IMR-90 (cell line): ENCODE data around the gene SETD2. TPM values are rescaled to one million over a fixed set of nuclear protein-coding genes. Genes with fewer than 3 reads are reported as not detected.

ENCODE experiments used
- ATAC-seq: fragments of 200-7000 bp; cut with Tn5 transposase; 2 replicates; pipeline ENCODE4 v1.9.1; 2020; ENCODE audit warnings: low read depth, mild to moderate bottlenecking, moderate library complexity
- BruUV-seq: library from RNA; stranded (reverse); fragments of 400-500 nt; replicated peaks from 2 replicates; lab custom pipeline; 2021; lab: Mats Ljungman, UMichigan
- CTCF ChIA-PET: fragments of 300-600 bp; formaldehyde crosslinking; extraction: SDS; loops from one replicate; lab custom pipeline; 2021; ENCODE audit warnings: antibody characterized with exemption; lab: Yijun Ruan, JAX
- POLR2A ChIA-PET: fragments of 300-600 bp; sonication (Branson Sonifier 250); formaldehyde crosslinking; loops from one replicate; lab custom pipeline; 2022; ENCODE audit warnings: antibody characterized with exemption; ENCODE audit not compliant: unreplicated experiment; lab: Charles Lee
- DNase-seq: peaks from one replicate; pipeline ENCODE4 v3.0.0; 2013
- H2AFZ ChIP-seq: replicated peaks from 2 replicates; pipeline ENCODE3; 2013; ENCODE audit warnings: low read length, mild to moderate bottlenecking; ENCODE audit not compliant: poor library complexity
- H2AK5ac ChIP-seq: 2 replicates; pipeline ENCODE4 v1.6.1; 2013; ENCODE audit warnings: low read depth, low read length, inconsistent platforms
- H2AK9ac ChIP-seq: replicated peaks from 2 replicates; pipeline ENCODE3; 2013; ENCODE audit warnings: mild to moderate bottlenecking, low read depth, low read length, moderate library complexity; ENCODE audit not compliant: poor library complexity
- H2BK120ac ChIP-seq: 2 replicates; pipeline ENCODE4 v1.6.1; 2013; ENCODE audit warnings: low read depth, low read length, inconsistent platforms
- H2BK15ac ChIP-seq: 3 replicates; pipeline ENCODE4 v1.6.1; 2013; ENCODE audit warnings: low read depth, low read length, inconsistent platforms
- H2BK20ac ChIP-seq: 2 replicates; pipeline ENCODE4 v1.6.1; 2013; ENCODE audit warnings: low read depth, mild to moderate bottlenecking, inconsistent platforms, low read length, moderate library complexity
- H2BK5ac ChIP-seq: 2 replicates; pipeline ENCODE4 v1.6.1; 2013; ENCODE audit warnings: mild to moderate bottlenecking, low read depth, low read length, inconsistent platforms; ENCODE audit not compliant: poor library complexity, severe bottlenecking
- H3K14ac ChIP-seq: replicated peaks from 2 replicates; pipeline ENCODE4 v1.6.1; 2013; ENCODE audit warnings: low read depth, low read length, inconsistent platforms
- H3K18ac ChIP-seq: 2 replicates; pipeline ENCODE4 v1.6.1; 2013; ENCODE audit warnings: low read depth, low read length, control low read depth
- H3K23ac ChIP-seq: 2 replicates; pipeline ENCODE4 v1.6.1; 2013; ENCODE audit warnings: low read depth, low read length, inconsistent platforms
- H3K27ac ChIP-seq: 2 replicates; pipeline ENCODE4 v1.5.1; 2013; ENCODE audit warnings: mild to moderate bottlenecking, control low read depth, low read length; ENCODE audit not compliant: insufficient read depth
- H3K27me3 ChIP-seq: 2 replicates; pipeline ENCODE4 v1.6.1; 2013; ENCODE audit warnings: low read length; ENCODE audit not compliant: control insufficient read depth, insufficient read depth
- H3K36me3 ChIP-seq: 2 replicates; pipeline ENCODE4 v1.6.1; 2013; ENCODE audit warnings: low read length, mixed read lengths; ENCODE audit not compliant: control insufficient read depth, insufficient read depth
- H3K4ac ChIP-seq: 2 replicates; pipeline ENCODE4 v1.6.1; 2013; ENCODE audit warnings: low read depth, low read length, inconsistent platforms
- H3K4me1 ChIP-seq: 2 replicates; pipeline ENCODE4 v1.6.1; 2013; ENCODE audit warnings: low read length, mixed read lengths; ENCODE audit not compliant: control insufficient read depth, insufficient read depth
- H3K4me2 ChIP-seq: 2 replicates; pipeline ENCODE4 v1.6.1; 2013; ENCODE audit warnings: low read depth, mild to moderate bottlenecking, control low read depth, low read length, moderate library complexity
- H3K4me3 ChIP-seq: 2 replicates; pipeline ENCODE4 v1.5.1; 2013; ENCODE audit warnings: low read depth, mild to moderate bottlenecking, control low read depth, low read length, moderate library complexity; ENCODE audit not compliant: insufficient read depth
- H3K56ac ChIP-seq: 2 replicates; pipeline ENCODE4 v1.6.1; 2013; ENCODE audit warnings: low read length, inconsistent platforms; ENCODE audit not compliant: insufficient read depth; ENCODE audit errors: extremely low read depth
- H3K79me1 ChIP-seq, 2 experiments: 2 replicates each; pipeline ENCODE4 v1.6.1; 2013; ENCODE audit warnings: low read length in 2 of 2, inconsistent platforms in 1 of 2, low read depth in 1 of 2
- H3K9ac ChIP-seq: 2 replicates; pipeline ENCODE4 v1.6.1; 2013; ENCODE audit warnings: low read depth, low read length, control low read depth
- H3K9me1 ChIP-seq: 2 replicates; pipeline ENCODE4 v1.6.1; 2013; ENCODE audit warnings: low read length, inconsistent platforms; ENCODE audit not compliant: insufficient read depth
- H3K9me3 ChIP-seq: 2 replicates; pipeline ENCODE4 v1.6.1; 2013; ENCODE audit warnings: low read length; ENCODE audit not compliant: control insufficient read depth, insufficient read depth
- H4K20me1 ChIP-seq: 2 replicates; pipeline ENCODE4 v1.6.1; 2013; ENCODE audit warnings: low read length, inconsistent platforms; ENCODE audit not compliant: insufficient read depth
- H4K5ac ChIP-seq: 2 replicates; pipeline ENCODE4 v1.6.1; 2013; ENCODE audit warnings: mild to moderate bottlenecking, low read depth, low read length, control low read depth
- H4K8ac ChIP-seq, 2 experiments: 2 replicates each; pipeline ENCODE4 v1.6.1; 2013; ENCODE audit warnings: low read depth in 2 of 2, low read length in 2 of 2, control low read depth in 1 of 2, inconsistent platforms in 1 of 2
- H4K91ac ChIP-seq: 2 replicates; pipeline ENCODE4 v1.6.1; 2013; ENCODE audit warnings: low read depth, low read length, inconsistent platforms; ENCODE audit not compliant: insufficient read depth
- CEBPB ChIP-seq: IDR thresholded peaks from 2 replicates; pipeline ENCODE4 v1.6.1; 2012; ENCODE audit warnings: low read depth, low read length, improper control_type of control experiment
- RAD21 ChIP-seq: IDR thresholded peaks from 2 replicates; pipeline ENCODE4 v1.6.1; 2012; ENCODE audit warnings: low read length, improper control_type of control experiment
- SMC3 ChIP-seq: fragments of 150-350 bp; IDR thresholded peaks from 2 replicates; pipeline ENCODE4 v1.6.1; 2016; ENCODE audit warnings: low read depth, mild to moderate bottlenecking, antibody characterized with exemption, low read length, moderate library complexity
- WGBS, 2 experiments: methylation state at CpG; one replicate each; pipeline versions ENCODE4 v1.1.5 to v1.1.7; 2013; ENCODE audit warnings: missing lambda C conversion rate in 2 of 2; ENCODE audit not compliant: insufficient read length in 1 of 2; ENCODE audit errors: extremely low coverage in 2 of 2; 5-methylcytosine and 5-hydroxymethylcytosine counted together
- dilution Hi-C: fragments of 300-500 bp; cut with HindIII; formaldehyde crosslinking; loops from one replicate; pipeline ENCODE4 v1.14.3; 2018; ENCODE audit warnings: low sequenced_read_pairs; ENCODE audit not compliant: unreplicated experiment
- in situ Hi-C: fragments of 300-500 bp; cut with MboI; formaldehyde crosslinking; loops from 3 replicates; pipeline ENCODE4 v1.14.3; 2019; ENCODE audit warnings: low sequenced_read_pairs, inconsistent platforms, mixed read lengths
- intact Hi-C: fragments of 100-400 bp; cut with micrococcal nuclease; formaldehyde crosslinking; loops from 2 replicates; pipeline ENCODE4 v1.10.0; 2022
- polyA plus RNA-seq, 3 experiments: library from polyadenylated mRNA; depleted of rRNA; stranded (reverse); fragments of >200 nt; gene quantifications; 2 replicates each; pipeline ENCODE4 v1.2.3, GENCODE V29; 2012; ENCODE audit warnings: low replicate concordance in 1 of 3
- total RNA-seq: library from RNA; depleted of rRNA; stranded (reverse); fragments of >200 nt; gene quantifications from 2 replicates; pipeline ENCODE4 v1.2.3, GENCODE V29; 2012
- TF ChIP-seq, protein P1 (sequence below): conservative IDR thresholded peaks from 2 replicates; pipeline ENCODE4 v1.5.1; 2012; ENCODE audit warnings: mild to moderate bottlenecking, low read depth, low read length, improper control_type of control experiment

The SETD2 gene
- total and polyA plus RNA-seq, 2 of the 4 experiments (the other 2 are of a cell fraction): 18.3 to 20.1 TPM

DNA sequence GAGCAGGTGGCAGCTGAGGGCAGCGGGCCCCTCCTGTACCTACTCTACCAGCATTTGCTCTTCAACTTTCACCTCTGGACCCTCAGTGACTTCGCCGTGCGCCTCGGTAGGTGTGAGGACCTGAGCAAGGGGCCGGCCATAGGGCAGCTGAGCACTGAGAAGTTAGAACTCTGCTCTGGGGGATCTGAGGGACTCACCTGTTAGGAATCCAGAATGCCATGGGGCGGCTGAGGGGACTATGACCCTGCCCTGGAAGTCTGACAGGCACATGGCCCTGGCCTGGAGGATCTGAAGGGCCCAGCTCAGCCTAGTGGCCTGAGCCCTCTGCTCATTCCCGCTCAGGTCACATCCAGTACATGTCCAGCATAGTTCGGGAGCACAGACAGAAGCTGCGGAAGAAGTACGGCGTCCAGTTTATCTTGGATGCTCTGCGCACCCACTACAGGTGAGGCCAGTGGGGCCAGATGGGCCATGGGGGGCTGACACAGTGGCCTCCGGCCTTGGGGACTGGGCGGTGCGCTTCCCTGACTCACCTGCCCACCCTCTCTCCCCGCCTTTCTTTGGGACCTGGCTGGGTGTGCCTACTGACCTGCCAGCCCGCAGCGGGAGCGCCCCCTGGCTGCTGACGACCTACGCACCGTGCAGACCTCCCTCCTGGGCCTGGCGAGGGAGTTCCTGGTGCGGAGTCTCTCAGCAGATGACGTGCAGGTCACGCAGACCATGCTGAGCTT lies 165.6 kb downstream of the SETD2 start:
- CTCF ChIA-PET: interaction anchor here (1.0 kb wide), 1 partner anchor 75 kb away, joined by 3 read pairs; no protein-coding TSS in a partner anchor
- dilution Hi-C loops: no loop called here

More for the DNA sequence above, 165.6 kb downstream of the SETD2 start:
- no peaks in the 10 kb centered on the region for H3K9me3 ChIP-seq
- no peak overlapping the region for H3K18ac ChIP-seq
- H4K5ac ChIP-seq: no peak overlapping the region
- no peak overlapping the region for H3K14ac ChIP-seq
- no peaks in the 10 kb centered on the region for H3K27me3 ChIP-seq
- peak overlapping the region; percentile 89 for H2AK9ac ChIP-seq
- H4K8ac ChIP-seq: no peak overlapping the region
- H2BK5ac ChIP-seq: no peak overlapping the region
- no peak overlapping the region for H3K56ac ChIP-seq
- WGBS, 2 experiments: 67% methylated on average over 17 of the region's 27 CpGs; no CpG with 5 or more reads in 1 of the 2 experiments
- H3K4ac ChIP-seq: no peak overlapping the region
- POLR2A ChIA-PET: no interaction called here
- no peak overlapping the region for H3K23ac ChIP-seq
- H3K4me3 ChIP-seq: no peak overlapping the region
- no TSS peak for BruUV-seq
- H3K9me1 ChIP-seq: peaks cover 6% of the 10 kb centered on the region; the same call in 1 of the 2 replicates
- H2BK120ac ChIP-seq: no peak overlapping the region
- no peak overlapping the region for H4K91ac ChIP-seq
- no peak overlapping the region for H3K4me2 ChIP-seq
- peaks cover 5% of the 10 kb centered on the region; the same call in 1 of the 2 replicates for H3K4me1 ChIP-seq
- DNase-seq: peak; percentile 18
- no peak overlapping the region; the same call in 1 of the 2 replicates for H2AK5ac ChIP-seq
- peak; percentile 48; the same call in 1 of the 2 replicates for ATAC-seq
- no peaks in the 10 kb centered on the region; the same call in 1 of the 2 replicates for H3K36me3 ChIP-seq
- no peaks in the 10 kb centered on the region for H3K79me1 ChIP-seq
- H3K27ac ChIP-seq: no peak overlapping the region
- no peak overlapping the region for H2BK15ac ChIP-seq
- no peak overlapping the region for H3K9ac ChIP-seq
- H4K20me1 ChIP-seq: no peaks in the 10 kb centered on the region
- no peak overlapping the region for H2BK20ac ChIP-seq
- TF ChIP-seq SMC3 (peak; percentile 65), RAD21 (peak; percentile 70), CEBPB (no peak)
- TF ChIP-seq, protein P1, sequence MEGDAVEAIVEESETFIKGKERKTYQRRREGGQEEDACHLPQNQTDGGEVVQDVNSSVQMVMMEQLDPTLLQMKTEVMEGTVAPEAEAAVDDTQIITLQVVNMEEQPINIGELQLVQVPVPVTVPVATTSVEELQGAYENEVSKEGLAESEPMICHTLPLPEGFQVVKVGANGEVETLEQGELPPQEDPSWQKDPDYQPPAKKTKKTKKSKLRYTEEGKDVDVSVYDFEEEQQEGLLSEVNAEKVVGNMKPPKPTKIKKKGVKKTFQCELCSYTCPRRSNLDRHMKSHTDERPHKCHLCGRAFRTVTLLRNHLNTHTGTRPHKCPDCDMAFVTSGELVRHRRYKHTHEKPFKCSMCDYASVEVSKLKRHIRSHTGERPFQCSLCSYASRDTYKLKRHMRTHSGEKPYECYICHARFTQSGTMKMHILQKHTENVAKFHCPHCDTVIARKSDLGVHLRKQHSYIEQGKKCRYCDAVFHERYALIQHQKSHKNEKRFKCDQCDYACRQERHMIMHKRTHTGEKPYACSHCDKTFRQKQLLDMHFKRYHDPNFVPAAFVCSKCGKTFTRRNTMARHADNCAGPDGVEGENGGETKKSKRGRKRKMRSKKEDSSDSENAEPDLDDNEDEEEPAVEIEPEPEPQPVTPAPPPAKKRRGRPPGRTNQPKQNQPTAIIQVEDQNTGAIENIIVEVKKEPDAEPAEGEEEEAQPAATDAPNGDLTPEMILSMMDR: peak; percentile 63
- intact Hi-C loops (loop anchor here (1.0 kb wide), 2 partner anchors 75 to 293 kb away; no protein-coding TSS in a partner anchor), in situ Hi-C loops (no loop called here)
- H2AFZ ChIP-seq: peak overlapping the region; percentile 58
